SK-N-SH (cell line): ENCODE measurements around the gene TMEM202. TPM values are rescaled to one million over a fixed set of nuclear protein-coding genes. Genes with fewer than 3 reads are reported as not detected.
A peak's percentile ranks its signal among the peaks of the same experiment; 100 is the strongest.

ENCODE experiments used
- CTCF ChIA-PET: fragments of 300-600, 350-600 bp; formaldehyde crosslinking; extraction: SDS; loops from one replicate; lab custom pipeline; 2021; lab: Yijun Ruan, JAX
- POLR2A ChIA-PET: fragments of 350-600 bp; sonication (Branson Sonifier 250); formaldehyde crosslinking; extraction: SDS; loops from one replicate; lab custom pipeline; 2020; ENCODE audit warnings: antibody characterized with exemption, inconsistent platforms; lab: Yijun Ruan, JAX
- DNase-seq: peaks from one replicate; pipeline ENCODE4 v3.0.0; 2012
- H2AFZ ChIP-seq: fragments of 200-600 bp; sonication (generic); 2 replicates; pipeline ENCODE4 v1.8.1; 2016; ENCODE audit warnings: antibody characterized with exemption, mild to moderate bottlenecking, low read depth
- H3F3A ChIP-seq: fragments of 200-600 bp; sonication (generic); replicated peaks from 2 replicates; pipeline ENCODE3; 2016; ENCODE audit warnings: antibody characterized with exemption, mild to moderate bottlenecking; ENCODE audit not compliant: insufficient read depth
- H3K27ac ChIP-seq, 2 experiments: fragments of 200-500 bp in 1 of 2; fragments of 200-600 bp in 1 of 2; sonication (Bioruptor generic) in 1 of 2; sonication (generic), shearing (Covaris generic) in 1 of 2; 2 replicates each; pipeline versions ENCODE4 v1.5.1 to v1.6.1; 2014 to 2016; ENCODE audit warnings: low read depth in 2 of 2, inconsistent platforms in 1 of 2, low read length in 1 of 2, mild to moderate bottlenecking in 1 of 2, mixed read lengths in 1 of 2
- H3K27me3 ChIP-seq: fragments of 200-600 bp; sonication (generic), shearing (Covaris generic); 2 replicates; pipeline ENCODE4 v1.6.1; 2016; ENCODE audit warnings: mixed run types; ENCODE audit not compliant: insufficient read depth
- H3K36me3 ChIP-seq, 2 experiments: fragments of 200-500 bp in 1 of 2; fragments of 200-600 bp in 1 of 2; sonication (Bioruptor generic) in 1 of 2; sonication (generic) in 1 of 2; replicated peaks in 1 of 2; 2 replicates each; pipeline versions ENCODE3 to v1.5.1; 2014 to 2016; ENCODE audit warnings: low read length in 1 of 2, mild to moderate bottlenecking in 1 of 2; ENCODE audit not compliant: insufficient read depth in 2 of 2, control insufficient read depth in 1 of 2
- H3K4me1 ChIP-seq, 2 experiments: fragments of 200-500 bp in 1 of 2; fragments of 200-600 bp in 1 of 2; sonication (Bioruptor generic) in 1 of 2; sonication (generic), shearing (Covaris generic) in 1 of 2; 2 replicates each; pipeline versions ENCODE4 v1.5.1 to v1.6.1; 2014 to 2016; ENCODE audit warnings: low read depth in 1 of 2, low read length in 1 of 2, mixed run types in 1 of 2; ENCODE audit not compliant: insufficient read depth in 2 of 2, control insufficient read depth in 1 of 2
- H3K4me2 ChIP-seq: fragments of 200-600 bp; sonication (generic), shearing (Covaris generic); 2 replicates; pipeline ENCODE4 v1.6.1; 2017; ENCODE audit warnings: mixed run types
- H3K4me3 ChIP-seq, 2 experiments: fragments of 200-500 bp in 1 of 2; fragments of 200-600 bp in 1 of 2; sonication (Bioruptor generic) in 1 of 2; sonication (generic), shearing (Covaris generic) in 1 of 2; 2 replicates each; pipeline versions ENCODE4 v1.5.1 to v1.8.1; 2014 to 2016; ENCODE audit warnings: low read depth in 2 of 2, inconsistent platforms in 1 of 2, low read length in 1 of 2, mild to moderate bottlenecking in 1 of 2, mixed read lengths in 1 of 2, moderate library complexity in 1 of 2
- H3K79me2 ChIP-seq: fragments of 200-600 bp; sonication (generic); 2 replicates; pipeline ENCODE4 v1.8.1; 2017; ENCODE audit warnings: mild to moderate bottlenecking; ENCODE audit not compliant: insufficient read depth
- H3K9ac ChIP-seq: fragments of 200-600 bp; sonication (generic); 2 replicates; pipeline ENCODE4 v1.6.1; 2017; ENCODE audit warnings: mixed run types
- H3K9me2 ChIP-seq: fragments of 200-600 bp; sonication (generic); 2 replicates; pipeline ENCODE4 v1.6.1; 2017; ENCODE audit warnings: mixed run types
- H3K9me3 ChIP-seq: fragments of 200-600 bp; sonication (generic); 2 replicates; pipeline ENCODE4 v1.6.1; 2017; ENCODE audit warnings: mixed run types, mild to moderate bottlenecking, moderate library complexity
- H4K20me1 ChIP-seq: fragments of 200-600 bp; sonication (generic); 2 replicates; pipeline ENCODE4 v1.6.1; 2017; ENCODE audit warnings: mild to moderate bottlenecking, mixed run types; ENCODE audit not compliant: insufficient read depth
- CHD2 ChIP-seq: fragments of 150-350 bp; IDR thresholded peaks from 2 replicates; pipeline ENCODE4 v1.6.1; 2018; ENCODE audit warnings: low read length; ENCODE audit not compliant: partially characterized antibody
- FOXJ3 ChIP-seq: sonication (generic); formaldehyde crosslinking; IDR thresholded peaks from 2 replicates; pipeline ENCODE4 v1.5.1; 2020; ENCODE audit warnings: mild to moderate bottlenecking, missing genetic modification reagents
- FOXM1 ChIP-seq: IDR thresholded peaks from 2 replicates; pipeline ENCODE4 v1.4.0; 2012; ENCODE audit warnings: low read depth, mild to moderate bottlenecking
- JUND ChIP-seq: IDR thresholded peaks from 2 replicates; pipeline ENCODE4 v1.4.0; 2012
- MEF2A ChIP-seq: IDR thresholded peaks from 2 replicates; pipeline ENCODE4 v1.4.0; 2012; ENCODE audit warnings: low read depth, borderline replicate concordance
- NFIC ChIP-seq: IDR thresholded peaks from 2 replicates; pipeline ENCODE4 v1.4.0; 2012; ENCODE audit warnings: borderline replicate concordance
- NRF1 ChIP-seq: IDR thresholded peaks from 2 replicates; pipeline ENCODE4 v1.6.1; 2012; ENCODE audit warnings: low read depth, mild to moderate bottlenecking, low read length
- POLR2AphosphoS5 ChIP-seq: IDR thresholded peaks from 2 replicates; pipeline ENCODE4 v1.6.1; 2012; ENCODE audit warnings: low read depth, low read length
- RFX5 ChIP-seq: IDR thresholded peaks from 2 replicates; pipeline ENCODE4 v1.6.1; 2012; ENCODE audit warnings: mild to moderate bottlenecking, improper control_type of control experiment, low read length
- SIN3A ChIP-seq: IDR thresholded peaks from 2 replicates; pipeline ENCODE4 v1.6.1; 2012; ENCODE audit warnings: low read depth, mild to moderate bottlenecking, low read length, moderate library complexity, borderline replicate concordance
- YY1 ChIP-seq: IDR thresholded peaks from 2 replicates; pipeline ENCODE4 v1.4.0; 2012; ENCODE audit warnings: low read depth, mild to moderate bottlenecking
- WGBS: methylation state at CpG from one replicate; pipeline ENCODE4 v1.1.6; 2017; ENCODE audit warnings: low lambda C conversion rate; 5-methylcytosine and 5-hydroxymethylcytosine counted together
- polyA plus RNA-seq, 3 experiments: library from polyadenylated mRNA; depleted of rRNA; stranded (reverse); fragments of >200 nt; gene quantifications; 2 replicates each; pipeline ENCODE4 v1.2.3, GENCODE V29; 2012
- TF ChIP-seq, protein P1 (sequence below): fragments of 150-350 bp; IDR thresholded peaks from 2 replicates; pipeline ENCODE4 v1.6.1; 2017; ENCODE audit warnings: antibody characterized with exemption, low read length, low read depth, borderline replicate concordance
- TF ChIP-seq, protein P2 (sequence below): IDR thresholded peaks from 2 replicates; pipeline ENCODE4 v1.4.0; 2012; ENCODE audit warnings: low read depth, borderline replicate concordance
- TF ChIP-seq, protein P3 (sequence below): IDR thresholded peaks from 2 replicates; pipeline ENCODE4 v1.6.1; 2012; ENCODE audit warnings: mild to moderate bottlenecking, low read depth, low read length, moderate library complexity
- TF ChIP-seq, protein P4 (sequence below): fragments of 200-600 bp; sonication (generic); IDR thresholded peaks from 2 replicates; pipeline ENCODE4 v1.6.1; 2017; ENCODE audit warnings: antibody characterized with exemption, mild to moderate bottlenecking, moderate library complexity

TMEM202 gene
- polyA plus RNA-seq, 1 of the 3 experiments (the other 2 are of a cell fraction), result not detected

DNA sequence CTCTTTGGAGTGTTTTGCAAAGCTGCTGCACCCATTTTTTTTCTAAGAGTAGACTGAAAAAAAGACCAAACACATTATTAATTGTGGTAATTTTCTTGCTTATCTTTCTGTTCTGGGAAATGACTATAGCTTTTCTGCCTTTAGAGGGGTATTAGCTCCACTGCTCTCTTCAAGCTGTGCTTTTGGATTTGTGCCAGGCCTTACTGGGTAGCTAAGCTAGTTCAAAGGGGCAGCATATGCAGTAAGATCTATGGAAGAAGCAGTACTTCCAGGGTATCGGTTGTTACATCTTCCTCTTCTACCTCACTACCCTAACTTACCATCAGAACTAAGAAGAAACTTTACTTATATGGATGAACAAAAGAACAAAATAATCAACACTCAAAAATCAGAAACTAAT lies 47.3 kb downstream of the TMEM202 start:
- POLR2A ChIA-PET, result no interaction called here

DNA sequence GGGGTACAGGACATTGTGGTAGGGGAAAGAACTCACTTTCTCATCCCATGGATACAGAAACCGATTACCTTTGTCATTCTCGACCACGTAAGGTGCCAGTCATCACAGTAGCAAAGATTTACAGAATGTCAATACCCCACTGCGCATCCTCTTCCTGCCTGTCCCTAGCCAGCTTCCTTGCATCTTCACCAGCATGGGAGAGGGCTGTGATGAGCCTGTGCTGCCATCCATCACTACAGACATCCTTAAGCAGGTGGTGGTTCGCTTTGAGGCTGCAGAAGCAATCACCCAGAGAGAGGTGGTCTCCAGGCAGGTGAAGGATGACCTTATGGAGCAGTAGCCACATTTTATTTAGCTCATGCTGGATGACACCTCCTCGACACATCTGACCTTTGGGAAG lies 52.7 kb downstream of the TMEM202 start:
- POLR2A ChIA-PET, result no interaction called here

More for the DNA sequence above, 47.3 kb downstream of the TMEM202 start:
- Histone ChIP-seq H3F3A (no peaks in the 10 kb centered on the region), H3K4me1 (no peaks in the 10 kb centered on the region), H3K4me2 (no peak overlapping the region), H3K9me3 (no peaks in the 10 kb centered on the region), H3K9me2 (no peaks in the 10 kb centered on the region), H4K20me1 (no peaks in the 10 kb centered on the region), H3K36me3 (no peaks in the 10 kb centered on the region), H2AFZ (no peak overlapping the region), H3K27me3 (no peaks in the 10 kb centered on the region), H3K4me3 (no peak overlapping the region), H3K9ac (no peak overlapping the region), H3K27ac (no peak overlapping the region), H3K79me2 (no peaks in the 10 kb centered on the region)
- CTCF ChIA-PET, result interaction anchor here (0.8 kb wide), 1 partner anchor 12 kb away, joined by 3 read pairs; no protein-coding TSS in a partner anchor
- 54% methylated on average over 1 of the region's 1 CpG for WGBS
- no peak for TF ChIP-seq FOXJ3 (CRISPR knock-in tag)
- peak; percentile 19 for DNase-seq

DNA sequence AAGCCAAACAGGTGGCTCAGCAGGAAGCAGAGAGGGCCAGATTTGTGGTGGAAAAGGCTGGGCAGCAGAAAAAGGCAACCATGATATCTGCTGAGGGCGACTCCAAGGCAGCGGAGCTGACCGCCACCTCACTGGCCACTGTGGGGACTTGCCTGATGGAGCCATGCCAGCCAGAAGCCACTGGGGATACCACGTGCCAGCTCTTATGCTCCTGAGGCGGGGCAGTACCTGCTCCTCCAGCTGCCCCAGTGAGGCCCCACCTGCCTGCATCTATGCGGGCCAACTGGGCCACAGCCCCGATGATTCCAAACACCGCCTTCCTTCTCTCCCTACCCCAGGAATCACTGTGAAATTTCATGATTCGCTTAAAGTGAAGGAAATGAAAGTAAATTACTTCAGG lies 53.1 kb downstream of the TMEM202 start:
- Histone ChIP-seq H3K9ac (no peak overlapping the region), H4K20me1 (no peaks in the 10 kb centered on the region), H3F3A (no peaks in the 10 kb centered on the region), H3K4me2 (no peak overlapping the region), H3K79me2 (no peaks in the 10 kb centered on the region), H3K4me1 (no peaks in the 10 kb centered on the region), H3K9me3 (no peaks in the 10 kb centered on the region), H3K9me2 (no peaks in the 10 kb centered on the region), H3K27ac (no peak overlapping the region), H2AFZ (no peak overlapping the region), H3K36me3 (no peaks in the 10 kb centered on the region), H3K4me3 (no peak overlapping the region), H3K27me3 (no peaks in the 10 kb centered on the region)
- ChIA-PET POLR2A (no interaction called here), CTCF (interaction anchor here (1.4 kb wide), 1 partner anchor 23 kb away, joined by 6 read pairs; the partner anchor contains the start of gene ARIH1)
- DNase-seq, result no peak
- WGBS, result 53% methylated on average over 6 of the region's 9 CpGs
- TF ChIP-seq, protein P1, sequence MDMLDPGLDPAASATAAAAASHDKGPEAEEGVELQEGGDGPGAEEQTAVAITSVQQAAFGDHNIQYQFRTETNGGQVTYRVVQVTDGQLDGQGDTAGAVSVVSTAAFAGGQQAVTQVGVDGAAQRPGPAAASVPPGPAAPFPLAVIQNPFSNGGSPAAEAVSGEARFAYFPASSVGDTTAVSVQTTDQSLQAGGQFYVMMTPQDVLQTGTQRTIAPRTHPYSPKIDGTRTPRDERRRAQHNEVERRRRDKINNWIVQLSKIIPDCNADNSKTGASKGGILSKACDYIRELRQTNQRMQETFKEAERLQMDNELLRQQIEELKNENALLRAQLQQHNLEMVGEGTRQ, result no peak
- no peak for TF ChIP-seq JUND
- TF ChIP-seq FOXM1, result no peak
- no peak for TF ChIP-seq POLR2AphosphoS5
- TF ChIP-seq NFIC, result no peak
- no peak for TF ChIP-seq YY1
- TF ChIP-seq, protein P2, sequence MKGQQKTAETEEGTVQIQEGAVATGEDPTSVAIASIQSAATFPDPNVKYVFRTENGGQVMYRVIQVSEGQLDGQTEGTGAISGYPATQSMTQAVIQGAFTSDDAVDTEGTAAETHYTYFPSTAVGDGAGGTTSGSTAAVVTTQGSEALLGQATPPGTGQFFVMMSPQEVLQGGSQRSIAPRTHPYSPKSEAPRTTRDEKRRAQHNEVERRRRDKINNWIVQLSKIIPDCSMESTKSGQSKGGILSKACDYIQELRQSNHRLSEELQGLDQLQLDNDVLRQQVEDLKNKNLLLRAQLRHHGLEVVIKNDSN, result no peak
- TF ChIP-seq MEF2A, result no peak
- TF ChIP-seq, protein P3, sequence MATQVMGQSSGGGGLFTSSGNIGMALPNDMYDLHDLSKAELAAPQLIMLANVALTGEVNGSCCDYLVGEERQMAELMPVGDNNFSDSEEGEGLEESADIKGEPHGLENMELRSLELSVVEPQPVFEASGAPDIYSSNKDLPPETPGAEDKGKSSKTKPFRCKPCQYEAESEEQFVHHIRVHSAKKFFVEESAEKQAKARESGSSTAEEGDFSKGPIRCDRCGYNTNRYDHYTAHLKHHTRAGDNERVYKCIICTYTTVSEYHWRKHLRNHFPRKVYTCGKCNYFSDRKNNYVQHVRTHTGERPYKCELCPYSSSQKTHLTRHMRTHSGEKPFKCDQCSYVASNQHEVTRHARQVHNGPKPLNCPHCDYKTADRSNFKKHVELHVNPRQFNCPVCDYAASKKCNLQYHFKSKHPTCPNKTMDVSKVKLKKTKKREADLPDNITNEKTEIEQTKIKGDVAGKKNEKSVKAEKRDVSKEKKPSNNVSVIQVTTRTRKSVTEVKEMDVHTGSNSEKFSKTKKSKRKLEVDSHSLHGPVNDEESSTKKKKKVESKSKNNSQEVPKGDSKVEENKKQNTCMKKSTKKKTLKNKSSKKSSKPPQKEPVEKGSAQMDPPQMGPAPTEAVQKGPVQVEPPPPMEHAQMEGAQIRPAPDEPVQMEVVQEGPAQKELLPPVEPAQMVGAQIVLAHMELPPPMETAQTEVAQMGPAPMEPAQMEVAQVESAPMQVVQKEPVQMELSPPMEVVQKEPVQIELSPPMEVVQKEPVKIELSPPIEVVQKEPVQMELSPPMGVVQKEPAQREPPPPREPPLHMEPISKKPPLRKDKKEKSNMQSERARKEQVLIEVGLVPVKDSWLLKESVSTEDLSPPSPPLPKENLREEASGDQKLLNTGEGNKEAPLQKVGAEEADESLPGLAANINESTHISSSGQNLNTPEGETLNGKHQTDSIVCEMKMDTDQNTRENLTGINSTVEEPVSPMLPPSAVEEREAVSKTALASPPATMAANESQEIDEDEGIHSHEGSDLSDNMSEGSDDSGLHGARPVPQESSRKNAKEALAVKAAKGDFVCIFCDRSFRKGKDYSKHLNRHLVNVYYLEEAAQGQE, result no peak
- TF ChIP-seq CHD2, result no peak

More for the DNA sequence above, 52.7 kb downstream of the TMEM202 start:
- H2AFZ ChIP-seq, result no peak overlapping the region
- H3K36me3 ChIP-seq, result no peaks in the 10 kb centered on the region
- 50% methylated on average over 6 of the region's 6 CpGs for WGBS
- no peaks in the 10 kb centered on the region for H3F3A ChIP-seq
- no peaks in the 10 kb centered on the region for H3K9me2 ChIP-seq
- H3K4me2 ChIP-seq, result no peak overlapping the region
- H3K79me2 ChIP-seq, result no peaks in the 10 kb centered on the region
- no peak for DNase-seq
- no peak for TF ChIP-seq FOXJ3 (CRISPR knock-in tag)
- TF ChIP-seq RFX5, result no peak
- no peak for TF ChIP-seq FOXM1
- TF ChIP-seq, protein P4, sequence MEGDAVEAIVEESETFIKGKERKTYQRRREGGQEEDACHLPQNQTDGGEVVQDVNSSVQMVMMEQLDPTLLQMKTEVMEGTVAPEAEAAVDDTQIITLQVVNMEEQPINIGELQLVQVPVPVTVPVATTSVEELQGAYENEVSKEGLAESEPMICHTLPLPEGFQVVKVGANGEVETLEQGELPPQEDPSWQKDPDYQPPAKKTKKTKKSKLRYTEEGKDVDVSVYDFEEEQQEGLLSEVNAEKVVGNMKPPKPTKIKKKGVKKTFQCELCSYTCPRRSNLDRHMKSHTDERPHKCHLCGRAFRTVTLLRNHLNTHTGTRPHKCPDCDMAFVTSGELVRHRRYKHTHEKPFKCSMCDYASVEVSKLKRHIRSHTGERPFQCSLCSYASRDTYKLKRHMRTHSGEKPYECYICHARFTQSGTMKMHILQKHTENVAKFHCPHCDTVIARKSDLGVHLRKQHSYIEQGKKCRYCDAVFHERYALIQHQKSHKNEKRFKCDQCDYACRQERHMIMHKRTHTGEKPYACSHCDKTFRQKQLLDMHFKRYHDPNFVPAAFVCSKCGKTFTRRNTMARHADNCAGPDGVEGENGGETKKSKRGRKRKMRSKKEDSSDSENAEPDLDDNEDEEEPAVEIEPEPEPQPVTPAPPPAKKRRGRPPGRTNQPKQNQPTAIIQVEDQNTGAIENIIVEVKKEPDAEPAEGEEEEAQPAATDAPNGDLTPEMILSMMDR, result no peak
- no peak for TF ChIP-seq NRF1
- no peak for TF ChIP-seq SIN3A
- TF ChIP-seq NFIC, result no peak
- H3K4me1 ChIP-seq, result no peaks in the 10 kb centered on the region
- H3K9ac ChIP-seq, result no peak overlapping the region
- no peak overlapping the region for H3K27ac ChIP-seq
- CTCF ChIA-PET, result interaction anchor here (1.4 kb wide), 1 partner anchor 23 kb away, joined by 6 read pairs; the partner anchor contains the start of gene ARIH1
- H3K4me3 ChIP-seq, result no peak overlapping the region
- no peaks in the 10 kb centered on the region for H3K9me3 ChIP-seq
- H4K20me1 ChIP-seq, result no peaks in the 10 kb centered on the region
- no peaks in the 10 kb centered on the region for H3K27me3 ChIP-seq
